HG02623 (cell line): ENCODE results near the gene OCA2.
"Not testable (repeated sequence)": the region's sequence is repeated elsewhere in the genome, so short reads cannot be mapped to it uniquely, and the experiment has no call there.

Source experiments
- ATAC-seq: cut with Tn5 transposase; IDR thresholded peaks from one replicate; pipeline ENCODE4 v1.9.1; 2021; ENCODE audit warnings: moderate library complexity; ENCODE audit not compliant: unreplicated experiment

Gene OCA2

DNA sequence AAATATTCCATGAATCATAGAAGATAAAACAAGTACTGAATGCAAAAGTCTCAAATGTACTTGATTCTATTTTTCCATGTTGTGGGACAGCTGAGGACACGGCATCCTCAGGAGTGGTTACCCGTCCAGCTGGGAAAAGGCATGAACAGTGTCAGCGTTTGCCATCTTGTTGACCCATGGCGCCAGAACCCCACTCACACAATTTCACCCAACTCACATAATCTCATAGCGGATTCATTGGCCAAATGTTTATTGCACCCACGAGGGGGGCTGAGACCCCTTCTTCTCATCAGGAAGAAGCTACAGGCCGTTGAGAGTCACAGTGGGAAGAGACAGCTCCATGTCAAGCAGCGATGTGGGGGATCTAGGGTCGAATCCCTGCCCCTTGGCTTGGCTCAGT is 72.9 kb downstream of the OCA2 start:
- ATAC-seq = no peak

GRCh38 chr15:28025413-28025812 is 73.7 kb downstream of the OCA2 start:
- ATAC-seq = no peak

DNA sequence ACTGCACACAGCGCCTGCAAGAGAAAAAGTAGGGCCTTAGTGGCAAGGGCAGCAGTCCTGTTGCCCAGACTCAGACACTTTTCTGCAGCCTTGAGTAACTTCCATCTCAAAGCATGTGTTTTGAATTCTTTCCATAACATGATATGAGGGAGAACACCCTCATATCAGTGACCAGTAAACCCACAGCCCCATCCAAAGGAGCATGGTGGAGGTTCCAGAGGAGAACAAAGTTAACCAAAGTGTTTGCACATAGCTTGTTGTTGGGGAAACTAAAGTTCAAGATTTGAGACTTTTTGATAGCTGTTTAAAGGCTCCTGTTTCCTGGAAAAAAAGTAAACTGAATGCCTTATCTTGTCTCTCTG is 74.2 kb downstream of the OCA2 start:
- ATAC-seq = no peak

DNA sequence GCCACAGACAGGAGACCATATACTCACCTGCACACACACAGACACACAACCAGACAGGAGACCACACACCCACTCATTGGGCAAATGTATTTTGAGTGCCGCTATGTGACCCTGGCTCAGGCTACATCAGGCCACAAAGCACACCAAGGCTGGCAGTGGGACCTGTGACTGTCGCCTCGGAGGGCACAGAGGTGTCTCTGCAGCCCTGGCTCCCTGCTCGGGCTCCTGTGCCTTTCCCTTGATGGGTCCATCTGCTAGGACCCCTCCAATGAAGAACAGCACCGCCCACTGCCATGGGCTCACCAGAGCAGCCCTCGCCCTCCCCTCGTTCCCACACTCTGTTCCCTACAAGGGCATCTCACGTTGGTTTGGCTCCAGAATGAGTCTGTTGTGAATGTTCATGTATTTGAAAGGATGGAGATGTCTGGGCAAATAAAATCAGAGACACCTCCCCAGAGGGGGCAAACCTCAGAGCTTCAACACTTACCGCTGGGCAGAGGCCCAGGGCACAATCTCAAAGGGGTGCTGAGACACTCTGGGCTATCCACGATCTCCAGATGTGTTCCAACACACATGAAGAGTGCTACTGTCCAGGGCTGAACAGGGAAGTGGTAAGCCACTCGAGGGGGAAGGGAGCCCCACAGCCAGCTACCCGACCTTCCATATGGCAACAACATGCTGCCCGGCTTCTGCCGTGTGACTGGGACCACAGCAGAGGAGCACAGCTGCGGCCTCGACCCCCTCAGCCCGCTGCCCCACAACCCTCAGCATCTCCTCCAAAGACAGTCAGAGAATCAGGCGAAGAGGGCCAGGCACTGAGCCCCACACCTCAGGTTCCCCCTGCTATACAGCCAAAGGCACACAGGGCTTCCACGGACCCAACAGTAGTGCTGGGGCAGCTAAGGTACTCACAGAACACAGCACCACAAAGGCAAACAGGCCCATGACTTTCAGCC is 74.9 kb downstream of the OCA2 start:
- no peak for ATAC-seq

GRCh38 chr15:28023422-28023821 is 75.7 kb downstream of the OCA2 start:
- no peak for ATAC-seq

DNA sequence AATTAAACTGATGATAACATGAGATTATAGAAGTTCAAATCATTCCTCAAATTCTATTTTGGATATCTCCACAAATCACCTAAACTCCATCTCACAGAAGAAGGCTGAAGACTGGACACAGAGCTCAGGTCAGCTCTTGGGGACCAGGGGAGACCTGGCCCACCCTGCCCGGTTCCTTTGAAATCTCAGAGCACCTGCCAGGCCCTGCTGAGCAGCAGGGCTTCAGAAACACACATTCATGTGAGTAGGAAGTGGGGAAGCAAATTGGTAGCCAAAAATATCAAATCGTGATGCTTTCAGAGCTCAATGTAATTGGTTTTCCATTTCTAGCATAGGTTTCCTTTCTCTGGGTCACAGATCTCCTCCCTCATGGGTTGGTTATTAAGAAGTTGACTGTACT is 76.2 kb downstream of the OCA2 start:
- no peak for ATAC-seq

GRCh38 chr15:28022181-28022580 is 76.9 kb downstream of the OCA2 start:
- ATAC-seq = no peak

- ATAC-seq = no peak
Measured at GRCh38 chr15:28021281-28022039, 77.7 kb downstream of the OCA2 start.

DNA sequence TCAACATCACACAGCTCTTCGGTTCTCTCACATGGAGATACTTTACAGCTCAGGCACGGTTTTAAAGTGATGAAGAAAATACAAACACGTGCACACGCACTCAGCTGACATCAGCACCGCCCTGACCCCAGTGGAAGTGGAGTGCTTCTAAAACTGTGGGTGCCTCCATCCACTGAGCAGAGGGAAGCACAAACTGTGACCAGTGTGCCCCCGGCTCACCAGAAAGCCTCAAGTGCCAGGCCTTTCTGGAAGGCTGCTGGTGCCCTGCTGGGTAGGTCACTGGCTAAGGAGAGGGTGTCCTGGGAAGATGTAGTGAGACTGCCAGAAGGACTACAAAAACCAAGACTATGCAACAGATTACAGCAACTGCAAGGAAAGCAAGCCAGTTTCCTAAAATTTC is 78.5 kb downstream of the OCA2 start:
- no peak for ATAC-seq

DNA sequence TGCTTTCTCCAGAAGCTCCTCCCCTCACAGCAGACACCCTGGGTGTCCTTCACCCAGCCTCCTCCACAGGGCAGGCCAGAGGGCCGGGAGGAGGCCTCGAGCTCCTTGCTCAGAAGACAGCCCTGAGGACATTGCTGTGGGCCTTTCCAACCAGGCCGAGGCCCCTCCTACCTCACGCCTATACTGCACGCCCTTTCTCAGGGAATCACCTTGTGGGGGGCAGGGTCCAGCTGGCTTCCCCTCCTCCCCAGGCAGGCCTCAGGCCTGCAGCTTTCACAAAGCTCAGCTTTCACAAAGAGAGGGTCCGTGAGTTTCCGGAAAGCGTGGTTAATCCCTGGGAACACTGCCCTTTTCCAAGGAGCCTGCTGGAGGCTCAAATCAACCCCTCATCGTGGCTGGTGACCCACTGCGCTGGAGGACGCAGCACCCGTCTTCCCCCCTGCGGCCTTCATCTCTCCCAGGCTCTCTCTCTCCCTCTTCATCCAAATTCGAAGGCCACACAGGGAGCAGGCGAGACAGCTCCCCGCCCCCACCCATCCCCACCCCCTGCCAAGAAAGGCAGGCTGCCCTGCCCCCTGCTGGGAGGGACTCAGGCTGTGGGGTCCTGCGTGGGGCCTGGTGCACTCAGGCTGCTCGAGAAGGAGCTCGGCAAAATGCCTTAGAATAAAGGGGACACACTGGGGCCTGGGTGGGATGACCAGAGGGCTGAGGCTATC is 79.4 kb downstream of the OCA2 start:
- no peak for ATAC-seq

- no peak for ATAC-seq
Measured at GRCh38 chr15:28018291-28019044, 80.6 kb downstream of the OCA2 start.

GRCh38 chr15:28017423-28017924 is 81.6 kb downstream of the OCA2 start:
- ATAC-seq = no peak

GRCh38 chr15:28015855-28016254 is 83.3 kb downstream of the OCA2 start:
- ATAC-seq = no peak

DNA sequence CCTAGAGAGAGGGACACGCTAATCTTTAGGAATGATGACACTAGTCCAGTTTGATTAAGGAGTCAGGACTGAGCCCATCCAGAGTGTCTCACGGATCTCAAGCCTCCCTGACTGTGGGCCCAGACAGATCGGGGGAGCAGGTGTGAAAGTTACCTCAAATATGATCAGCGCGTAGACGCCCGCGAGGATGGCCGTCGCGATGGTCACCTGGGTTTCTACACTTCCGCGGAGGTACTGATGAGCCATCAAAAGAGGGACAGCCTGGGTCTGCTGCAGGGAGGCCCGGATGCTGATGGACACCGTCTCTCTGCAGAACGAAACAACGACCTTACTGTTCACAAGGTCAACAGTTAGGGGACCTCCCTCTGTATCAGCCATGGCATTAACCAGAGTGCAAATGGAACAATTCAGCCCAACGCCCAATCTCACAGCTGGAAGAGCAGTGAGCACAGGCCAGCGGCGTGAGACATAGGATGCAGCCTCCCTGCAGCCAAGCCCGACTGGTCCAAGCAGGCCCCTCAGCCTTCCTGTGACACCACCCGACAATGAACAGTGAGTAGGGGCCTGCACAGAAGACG is 84.4 kb downstream of the OCA2 start:
- no peak for ATAC-seq

GRCh38 chr15:28013976-28014375 is 85.1 kb downstream of the OCA2 start:
- ATAC-seq = no peak

GRCh38 chr15:28013480-28013879 is 85.6 kb downstream of the OCA2 start:
- ATAC-seq = no peak

DNA sequence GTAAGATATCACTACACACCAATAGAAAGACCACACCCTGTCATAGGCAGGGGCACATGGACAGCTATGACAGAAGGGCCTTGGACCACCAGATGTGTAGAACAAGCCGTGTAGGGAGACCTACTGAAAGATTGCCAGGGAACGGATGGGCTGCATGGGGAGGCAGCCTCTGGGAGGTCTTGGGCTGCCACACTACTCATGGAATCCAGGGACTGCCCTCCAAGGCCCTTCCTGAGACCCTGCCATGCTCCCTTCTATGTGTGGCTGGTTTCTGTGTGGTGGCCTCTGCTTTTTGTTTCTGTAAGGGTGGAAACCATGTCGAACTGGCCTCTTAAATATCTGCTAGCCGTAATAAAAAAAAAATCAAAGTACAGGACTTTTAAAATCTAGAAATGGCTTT is 86.9 kb downstream of the OCA2 start:
- ATAC-seq = no peak

DNA sequence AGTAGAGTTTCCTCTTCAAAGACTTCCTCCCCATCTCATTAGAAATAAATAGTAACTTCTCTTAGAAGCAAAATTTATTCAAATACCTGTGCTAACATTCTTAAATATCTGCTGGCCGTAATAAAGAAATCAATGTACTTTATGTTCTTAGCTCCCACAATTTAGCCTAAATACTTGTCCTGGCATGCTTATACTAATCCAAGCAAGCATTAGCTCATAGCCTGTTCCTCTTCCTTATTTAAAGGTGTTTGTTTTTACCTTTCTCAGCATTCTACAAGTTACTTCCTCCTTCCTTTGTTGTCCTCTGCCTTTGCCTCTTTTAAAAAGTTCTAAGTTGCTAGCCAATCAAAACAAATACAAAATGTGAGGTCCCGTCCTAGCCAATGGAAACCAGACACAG is 90.9 kb downstream of the OCA2 start:
- not testable (repeated sequence) for ATAC-seq

GRCh38 chr15:28006116-28006905 is 92.8 kb downstream of the OCA2 start:
- ATAC-seq = no peak
